GM18526 (cell line): ENCODE results near the gene QRFP.

Experiments used
- POLR2A ChIP-seq: IDR thresholded peaks from 3 replicates; pipeline ENCODE4 v1.6.1; 2011; ENCODE audit not compliant: insufficient read length; ENCODE audit errors: extremely low read depth

QRFP gene

DNA sequence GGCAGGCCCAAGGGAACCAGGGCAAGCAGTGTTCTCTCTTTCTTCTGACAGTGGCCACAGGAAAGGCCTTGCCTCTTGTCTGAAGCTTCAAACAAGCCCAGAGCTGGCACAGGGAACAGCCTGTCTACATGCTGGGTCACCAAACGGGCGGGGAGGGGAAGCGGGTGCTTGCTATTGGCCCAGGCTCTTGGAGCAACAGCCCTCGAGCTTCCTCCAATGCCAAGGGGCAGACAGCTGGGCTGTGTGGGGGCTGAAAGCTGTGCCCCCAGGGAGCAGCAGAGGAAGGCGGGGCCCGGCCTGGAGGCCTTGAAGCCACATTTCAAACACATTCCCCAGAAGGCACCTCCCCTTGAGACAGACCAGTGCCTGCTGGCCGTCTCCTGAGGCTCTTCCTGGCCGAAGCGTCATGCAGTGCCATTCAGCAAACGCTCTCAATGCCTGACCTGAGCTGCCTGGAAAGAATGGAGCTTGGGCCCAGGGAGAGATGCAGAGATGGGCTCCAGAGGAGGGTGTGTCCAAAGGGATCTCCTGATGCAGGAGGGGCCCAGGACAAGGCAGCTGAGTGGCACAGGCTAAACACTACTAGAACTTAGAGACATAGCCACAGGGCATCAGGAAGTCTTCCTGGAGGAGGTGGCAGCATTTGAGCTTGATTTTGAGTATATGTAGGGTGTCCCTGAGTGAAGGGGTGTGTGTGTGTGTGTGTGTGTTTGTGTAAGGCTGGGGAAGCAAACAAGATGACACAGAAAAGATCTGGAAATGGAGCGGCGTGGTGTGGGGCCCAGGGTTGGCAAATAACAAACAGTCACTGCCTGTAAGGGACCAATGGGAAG is 39.9 kb upstream of the QRFP start:
- TF ChIP-seq POLR2A = no peak

DNA sequence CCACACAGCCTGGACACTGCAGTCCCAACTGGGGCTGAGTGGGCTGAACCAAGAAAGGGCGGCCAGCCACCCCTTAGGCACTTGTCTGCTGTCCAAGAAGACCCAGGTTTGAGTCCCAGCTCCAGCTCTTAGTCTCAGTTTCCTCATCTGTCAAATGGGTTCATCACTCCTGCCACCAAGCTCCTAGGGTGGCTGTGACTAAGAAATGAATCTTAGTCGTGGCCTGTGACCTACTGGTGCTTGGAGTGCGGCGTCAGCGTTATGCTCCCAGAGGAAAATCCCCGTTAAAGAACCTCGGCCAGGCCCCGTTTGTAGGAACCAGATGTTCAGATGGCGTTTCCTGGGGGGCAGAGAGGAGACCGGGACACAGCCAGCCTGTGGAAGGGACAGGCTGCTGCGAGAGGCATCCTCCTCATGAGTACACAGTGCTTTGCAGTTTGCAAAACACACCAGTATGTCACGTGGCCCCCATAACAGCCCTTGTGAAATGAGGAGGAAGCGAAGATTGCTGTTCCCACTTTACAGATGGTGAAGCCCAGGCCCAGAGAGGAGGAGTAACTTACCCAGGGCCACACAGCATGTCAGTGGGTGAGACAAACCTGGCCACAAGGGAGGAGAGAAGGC is 39.1 kb upstream of the QRFP start:
- TF ChIP-seq POLR2A = no peak

GRCh38 chr9:130934702-130935647 is 38.4 kb upstream of the QRFP start:
- no peak for TF ChIP-seq POLR2A

- TF ChIP-seq POLR2A = no peak
These were observed 37.6 kb upstream of the QRFP start for GRCh38 chr9:130934246-130934645.

- no peak for TF ChIP-seq POLR2A
These were observed 36.8 kb upstream of the QRFP start for GRCh38 chr9:130933114-130934046.

- no peak for TF ChIP-seq POLR2A
These were observed 35.9 kb upstream of the QRFP start for GRCh38 chr9:130932255-130933079.

DNA sequence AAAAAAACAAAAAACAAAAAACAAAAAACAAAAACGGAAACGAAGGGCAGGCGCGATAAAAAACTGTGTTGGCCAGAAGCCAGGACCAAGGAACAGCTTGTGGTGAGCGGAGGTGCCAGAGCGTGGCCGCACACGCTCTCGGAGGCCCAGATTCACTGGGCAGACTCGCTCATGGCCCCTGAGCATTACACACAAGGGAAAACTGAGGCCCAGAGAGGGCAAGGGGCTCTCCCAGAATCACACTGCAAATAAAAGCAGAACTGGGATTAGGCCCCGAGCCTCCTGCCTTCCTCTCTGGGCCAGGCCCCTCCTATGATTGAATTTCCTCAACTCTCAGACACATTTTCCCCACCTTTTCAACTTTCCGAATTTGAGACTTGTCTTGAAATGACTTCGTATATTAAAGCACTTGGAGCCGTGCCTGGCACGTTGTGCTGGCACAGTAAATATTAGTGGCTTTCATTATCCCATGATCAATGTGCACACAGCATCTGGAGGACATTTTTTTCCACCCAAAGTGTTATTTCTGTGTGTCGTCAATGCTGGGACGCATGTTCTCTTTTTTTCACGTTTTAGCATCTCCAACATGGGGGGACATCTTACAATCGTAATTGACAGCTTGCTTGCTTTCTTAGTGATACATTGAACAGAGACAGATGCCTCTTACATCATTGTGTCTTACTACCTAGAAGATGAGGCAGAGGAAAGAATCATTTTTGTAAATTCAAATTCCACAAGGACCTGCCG is 35.1 kb upstream of the QRFP start:
- TF ChIP-seq POLR2A = no peak

GRCh38 chr9:130930804-130931349 is 34.3 kb upstream of the QRFP start:
- no peak for TF ChIP-seq POLR2A

- no peak for TF ChIP-seq POLR2A
These were observed 33.7 kb upstream of the QRFP start for GRCh38 chr9:130930132-130930803.

DNA sequence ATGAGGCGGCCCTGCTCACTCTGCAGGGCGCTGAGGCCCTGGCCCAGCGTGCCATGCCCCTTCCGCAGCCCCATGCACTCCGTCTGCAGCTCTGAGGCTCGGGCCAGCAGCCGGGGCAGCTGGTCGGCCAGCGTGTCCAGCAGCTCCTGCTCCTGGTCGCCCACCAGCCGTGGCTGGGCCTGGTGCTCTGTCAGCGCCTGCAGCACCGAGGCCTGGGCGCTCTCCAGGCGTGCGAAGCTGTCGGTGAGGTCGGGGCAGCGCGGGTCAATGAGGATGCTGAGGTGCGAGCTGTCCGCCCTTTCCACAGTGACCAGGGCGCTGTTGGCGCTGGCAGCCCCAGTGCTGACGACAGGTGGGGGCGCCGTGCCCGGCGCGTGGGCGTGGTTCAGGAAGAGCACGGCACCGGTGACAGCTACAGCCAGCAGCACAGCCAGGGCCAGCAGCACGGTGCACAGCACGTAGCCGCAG is 33.0 kb upstream of the QRFP start:
- TF ChIP-seq POLR2A = no peak

GRCh38 chr9:130927995-130928900 is 31.6 kb upstream of the QRFP start:
- TF ChIP-seq POLR2A = no peak
